SK-N-SH (cell line): ENCODE data around the gene L1TD1. TPM values are rescaled to one million over a fixed set of nuclear protein-coding genes. Genes with fewer than 3 reads are reported as not detected.

Experiments
- CTCF ChIA-PET: fragments of 300-600, 350-600 bp; formaldehyde crosslinking; extraction: SDS; loops from one replicate; lab custom pipeline; 2021; lab: Yijun Ruan, JAX
- POLR2A ChIA-PET: fragments of 350-600 bp; sonication (Branson Sonifier 250); formaldehyde crosslinking; extraction: SDS; loops from one replicate; lab custom pipeline; 2020; ENCODE audit warnings: antibody characterized with exemption, inconsistent platforms; lab: Yijun Ruan, JAX
- DNase-seq: peaks from one replicate; pipeline ENCODE4 v3.0.0; 2012
- H2AFZ ChIP-seq: fragments of 200-600 bp; sonication (generic); 2 replicates; pipeline ENCODE4 v1.8.1; 2016; ENCODE audit warnings: antibody characterized with exemption, mild to moderate bottlenecking, low read depth
- H3F3A ChIP-seq: fragments of 200-600 bp; sonication (generic); replicated peaks from 2 replicates; pipeline ENCODE3; 2016; ENCODE audit warnings: antibody characterized with exemption, mild to moderate bottlenecking; ENCODE audit not compliant: insufficient read depth
- H3K27ac ChIP-seq, 2 experiments: fragments of 200-500 bp in 1 of 2; fragments of 200-600 bp in 1 of 2; sonication (Bioruptor generic) in 1 of 2; sonication (generic), shearing (Covaris generic) in 1 of 2; 2 replicates each; pipeline versions ENCODE4 v1.5.1 to v1.6.1; 2014 to 2016; ENCODE audit warnings: low read depth in 2 of 2, inconsistent platforms in 1 of 2, low read length in 1 of 2, mild to moderate bottlenecking in 1 of 2, mixed read lengths in 1 of 2
- H3K27me3 ChIP-seq: fragments of 200-600 bp; sonication (generic), shearing (Covaris generic); 2 replicates; pipeline ENCODE4 v1.6.1; 2016; ENCODE audit warnings: mixed run types; ENCODE audit not compliant: insufficient read depth
- H3K36me3 ChIP-seq, 2 experiments: fragments of 200-500 bp in 1 of 2; fragments of 200-600 bp in 1 of 2; sonication (Bioruptor generic) in 1 of 2; sonication (generic) in 1 of 2; replicated peaks in 1 of 2; 2 replicates each; pipeline versions ENCODE3 to v1.5.1; 2014 to 2016; ENCODE audit warnings: low read length in 1 of 2, mild to moderate bottlenecking in 1 of 2; ENCODE audit not compliant: insufficient read depth in 2 of 2, control insufficient read depth in 1 of 2
- H3K4me1 ChIP-seq, 2 experiments: fragments of 200-500 bp in 1 of 2; fragments of 200-600 bp in 1 of 2; sonication (Bioruptor generic) in 1 of 2; sonication (generic), shearing (Covaris generic) in 1 of 2; 2 replicates each; pipeline versions ENCODE4 v1.5.1 to v1.6.1; 2014 to 2016; ENCODE audit warnings: low read depth in 1 of 2, low read length in 1 of 2, mixed run types in 1 of 2; ENCODE audit not compliant: insufficient read depth in 2 of 2, control insufficient read depth in 1 of 2
- H3K4me2 ChIP-seq: fragments of 200-600 bp; sonication (generic), shearing (Covaris generic); 2 replicates; pipeline ENCODE4 v1.6.1; 2017; ENCODE audit warnings: mixed run types
- H3K4me3 ChIP-seq, 2 experiments: fragments of 200-500 bp in 1 of 2; fragments of 200-600 bp in 1 of 2; sonication (Bioruptor generic) in 1 of 2; sonication (generic), shearing (Covaris generic) in 1 of 2; 2 replicates each; pipeline versions ENCODE4 v1.5.1 to v1.8.1; 2014 to 2016; ENCODE audit warnings: low read depth in 2 of 2, inconsistent platforms in 1 of 2, low read length in 1 of 2, mild to moderate bottlenecking in 1 of 2, mixed read lengths in 1 of 2, moderate library complexity in 1 of 2
- H3K79me2 ChIP-seq: fragments of 200-600 bp; sonication (generic); 2 replicates; pipeline ENCODE4 v1.8.1; 2017; ENCODE audit warnings: mild to moderate bottlenecking; ENCODE audit not compliant: insufficient read depth
- H3K9ac ChIP-seq: fragments of 200-600 bp; sonication (generic); 2 replicates; pipeline ENCODE4 v1.6.1; 2017; ENCODE audit warnings: mixed run types
- H3K9me2 ChIP-seq: fragments of 200-600 bp; sonication (generic); 2 replicates; pipeline ENCODE4 v1.6.1; 2017; ENCODE audit warnings: mixed run types
- H3K9me3 ChIP-seq: fragments of 200-600 bp; sonication (generic); 2 replicates; pipeline ENCODE4 v1.6.1; 2017; ENCODE audit warnings: mixed run types, mild to moderate bottlenecking, moderate library complexity
- H4K20me1 ChIP-seq: fragments of 200-600 bp; sonication (generic); 2 replicates; pipeline ENCODE4 v1.6.1; 2017; ENCODE audit warnings: mild to moderate bottlenecking, mixed run types; ENCODE audit not compliant: insufficient read depth
- EP300 ChIP-seq, 2 experiments: IDR thresholded peaks; 2 replicates each; pipeline versions ENCODE4 v1.4.0 to v1.6.1; 2012; ENCODE audit warnings: borderline replicate concordance in 1 of 2, low read depth in 1 of 2, low read length in 1 of 2
- EZH2phosphoT487 ChIP-seq: fragments of 200-600 bp; sonication (generic); IDR thresholded peaks from 2 replicates; pipeline ENCODE4 v1.6.1; 2017; ENCODE audit warnings: low read depth, mixed run types, mild to moderate bottlenecking, antibody characterized with exemption, moderate library complexity, borderline replicate concordance
- FOXJ3 ChIP-seq: sonication (generic); formaldehyde crosslinking; IDR thresholded peaks from 2 replicates; pipeline ENCODE4 v1.5.1; 2020; ENCODE audit warnings: mild to moderate bottlenecking, missing genetic modification reagents
- FOXM1 ChIP-seq: IDR thresholded peaks from 2 replicates; pipeline ENCODE4 v1.4.0; 2012; ENCODE audit warnings: low read depth, mild to moderate bottlenecking
- GABPA ChIP-seq: IDR thresholded peaks from 2 replicates; pipeline ENCODE4 v1.4.0; 2012; ENCODE audit warnings: low read depth, mild to moderate bottlenecking
- POLR2AphosphoS5 ChIP-seq: IDR thresholded peaks from 2 replicates; pipeline ENCODE4 v1.6.1; 2012; ENCODE audit warnings: low read depth, low read length
- RCOR1 ChIP-seq: fragments of 150-350 bp; IDR thresholded peaks from 2 replicates; pipeline ENCODE4 v1.6.1; 2017; ENCODE audit warnings: antibody characterized with exemption, low read length
- SIN3A ChIP-seq: IDR thresholded peaks from 2 replicates; pipeline ENCODE4 v1.6.1; 2012; ENCODE audit warnings: low read depth, mild to moderate bottlenecking, low read length, moderate library complexity, borderline replicate concordance
- SMC3 ChIP-seq: IDR thresholded peaks from 2 replicates; pipeline ENCODE4 v1.6.1; 2012; ENCODE audit warnings: low read depth, low read length, improper control_type of control experiment
- TEAD4 ChIP-seq: IDR thresholded peaks from 2 replicates; pipeline ENCODE4 v1.4.0; 2012; ENCODE audit warnings: mild to moderate bottlenecking, borderline replicate concordance; ENCODE audit not compliant: insufficient read depth
- WGBS: methylation state at CpG from one replicate; pipeline ENCODE4 v1.1.6; 2017; ENCODE audit warnings: low lambda C conversion rate; 5-methylcytosine and 5-hydroxymethylcytosine counted together
- polyA plus RNA-seq, 3 experiments: library from polyadenylated mRNA; depleted of rRNA; stranded (reverse); fragments of >200 nt; gene quantifications; 2 replicates each; pipeline ENCODE4 v1.2.3, GENCODE V29; 2012
- TF ChIP-seq, protein P1 (sequence below): fragments of 150-350 bp; IDR thresholded peaks from 2 replicates; pipeline ENCODE4 v1.6.1; 2016; ENCODE audit warnings: mild to moderate bottlenecking, low read depth, low read length
- TF ChIP-seq, protein P2 (sequence below): IDR thresholded peaks from 2 replicates; pipeline ENCODE4 v1.4.0; 2012; ENCODE audit warnings: low read depth

L1TD1 gene, protein sequence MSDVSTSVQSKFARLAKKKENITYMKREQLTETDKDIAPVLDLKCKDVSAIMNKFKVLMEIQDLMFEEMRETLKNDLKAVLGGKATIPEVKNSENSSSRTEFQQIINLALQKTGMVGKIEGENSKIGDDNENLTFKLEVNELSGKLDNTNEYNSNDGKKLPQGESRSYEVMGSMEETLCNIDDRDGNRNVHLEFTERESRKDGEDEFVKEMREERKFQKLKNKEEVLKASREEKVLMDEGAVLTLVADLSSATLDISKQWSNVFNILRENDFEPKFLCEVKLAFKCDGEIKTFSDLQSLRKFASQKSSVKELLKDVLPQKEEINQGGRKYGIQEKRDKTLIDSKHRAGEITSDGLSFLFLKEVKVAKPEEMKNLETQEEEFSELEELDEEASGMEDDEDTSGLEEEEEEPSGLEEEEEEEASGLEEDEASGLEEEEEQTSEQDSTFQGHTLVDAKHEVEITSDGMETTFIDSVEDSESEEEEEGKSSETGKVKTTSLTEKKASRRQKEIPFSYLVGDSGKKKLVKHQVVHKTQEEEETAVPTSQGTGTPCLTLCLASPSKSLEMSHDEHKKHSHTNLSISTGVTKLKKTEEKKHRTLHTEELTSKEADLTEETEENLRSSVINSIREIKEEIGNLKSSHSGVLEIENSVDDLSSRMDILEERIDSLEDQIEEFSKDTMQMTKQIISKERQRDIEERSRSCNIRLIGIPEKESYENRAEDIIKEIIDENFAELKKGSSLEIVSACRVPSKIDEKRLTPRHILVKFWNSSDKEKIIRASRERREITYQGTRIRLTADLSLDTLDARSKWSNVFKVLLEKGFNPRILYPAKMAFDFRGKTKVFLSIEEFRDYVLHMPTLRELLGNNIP
- not detected in 2 replicates for polyA plus RNA-seq (2012; rRNA removed)
- not detected in 2 replicates for polyA plus RNA-seq (2012; cell fraction: cytosol; rRNA removed)
- polyA plus RNA-seq (2012; cell fraction: nucleus; rRNA removed), result not detected in 2 replicates

DNA sequence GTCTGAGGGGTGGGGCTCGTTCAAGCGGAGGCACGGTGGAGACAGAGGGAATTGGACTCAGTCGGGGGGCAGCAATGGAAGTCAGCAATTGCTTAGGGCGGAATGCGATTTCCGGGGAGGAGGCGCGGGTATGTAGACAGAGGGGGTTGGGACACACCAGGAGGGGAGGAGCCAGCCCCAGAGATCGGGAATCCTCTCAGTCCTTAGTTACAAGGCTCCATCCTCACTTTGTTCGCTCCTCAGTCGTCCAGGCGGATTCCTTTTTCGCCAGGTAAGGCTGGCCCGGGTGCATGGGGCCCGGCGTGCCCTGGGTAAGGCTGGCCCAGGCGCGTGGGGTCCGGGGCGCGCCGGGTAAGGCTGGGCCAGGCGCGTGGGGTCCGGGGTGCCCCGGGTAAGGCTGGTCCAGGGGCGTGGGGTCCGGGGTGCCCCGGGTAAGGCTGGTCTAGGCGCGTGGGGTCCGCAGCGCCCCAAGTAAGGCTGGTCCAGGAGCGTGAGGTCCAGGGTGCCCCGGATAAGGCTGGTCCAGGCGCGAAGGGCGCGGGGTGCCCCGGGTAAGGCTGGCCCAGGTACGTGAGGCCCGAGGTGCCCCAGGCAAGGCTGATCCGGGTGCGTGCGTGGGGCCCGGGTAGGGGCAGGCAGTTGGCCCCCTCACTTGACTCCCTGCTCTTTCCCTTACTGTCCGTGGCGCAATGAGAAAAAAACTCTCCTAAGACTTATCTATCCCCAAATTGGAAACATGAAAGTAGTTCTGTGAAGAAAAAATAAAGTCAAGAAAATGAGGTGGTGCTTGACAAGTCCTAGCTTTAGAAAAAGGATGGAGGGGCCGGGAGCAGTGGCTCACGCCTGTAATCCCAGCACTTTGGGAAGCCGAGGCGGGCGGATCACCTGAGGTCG is at the start of gene L1TD1:
L1TD1 (plus strand) TSS at position 199 of the 894 bp plus-strand sequence. CDS start 11,780 bp downstream, outside the sequence.
- Histone ChIP-seq H3K4me2 (no peak within 1 kb of the TSS), H3K79me2 (no peaks in the 10 kb centered on the region), H4K20me1 (no peaks in the 10 kb centered on the region)
- POLR2A ChIA-PET, result no interaction called here
- TF ChIP-seq, protein P1, sequence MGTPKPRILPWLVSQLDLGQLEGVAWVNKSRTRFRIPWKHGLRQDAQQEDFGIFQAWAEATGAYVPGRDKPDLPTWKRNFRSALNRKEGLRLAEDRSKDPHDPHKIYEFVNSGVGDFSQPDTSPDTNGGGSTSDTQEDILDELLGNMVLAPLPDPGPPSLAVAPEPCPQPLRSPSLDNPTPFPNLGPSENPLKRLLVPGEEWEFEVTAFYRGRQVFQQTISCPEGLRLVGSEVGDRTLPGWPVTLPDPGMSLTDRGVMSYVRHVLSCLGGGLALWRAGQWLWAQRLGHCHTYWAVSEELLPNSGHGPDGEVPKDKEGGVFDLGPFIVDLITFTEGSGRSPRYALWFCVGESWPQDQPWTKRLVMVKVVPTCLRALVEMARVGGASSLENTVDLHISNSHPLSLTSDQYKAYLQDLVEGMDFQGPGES, result no peak
- TF ChIP-seq SIN3A (no peak), SMC3 (no peak), RCOR1 (no peak), FOXM1 (no peak), GABPA (no peak), TEAD4 (no peak), EP300 (IDR thresholded peaks at IDR 0.05; ENCODE audit: borderline replicate concordance in 1 of 2, low read depth in 1 of 2, low read length in 1 of 2) (no peak)
- TF ChIP-seq, protein P2, sequence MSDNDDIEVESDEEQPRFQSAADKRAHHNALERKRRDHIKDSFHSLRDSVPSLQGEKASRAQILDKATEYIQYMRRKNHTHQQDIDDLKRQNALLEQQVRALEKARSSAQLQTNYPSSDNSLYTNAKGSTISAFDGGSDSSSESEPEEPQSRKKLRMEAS, result no peak
- TF ChIP-seq, all 33 proteins: peak for 0
- Histone ChIP-seq H3K4me1 (no peaks in the 10 kb centered on the region), H3K36me3 (no peaks in the 10 kb centered on the region), H2AFZ (no peak within 1 kb of the TSS), H3K9ac (no peak within 1 kb of the TSS), H3F3A (no peaks in the 10 kb centered on the region), H3K4me3 (no peak within 1 kb of the TSS), H3K9me2 (no peaks in the 10 kb centered on the region), H3K9me3 (no peaks in the 10 kb centered on the region), H3K27ac (no peak within 1 kb of the TSS), H3K27me3 (no peaks in the 10 kb centered on the region)
- CTCF ChIA-PET, result no interaction called here
- 85% methylated on average over 38 of the region's 55 CpGs for WGBS
- DNase-seq, result peak; percentile 25

DNA sequence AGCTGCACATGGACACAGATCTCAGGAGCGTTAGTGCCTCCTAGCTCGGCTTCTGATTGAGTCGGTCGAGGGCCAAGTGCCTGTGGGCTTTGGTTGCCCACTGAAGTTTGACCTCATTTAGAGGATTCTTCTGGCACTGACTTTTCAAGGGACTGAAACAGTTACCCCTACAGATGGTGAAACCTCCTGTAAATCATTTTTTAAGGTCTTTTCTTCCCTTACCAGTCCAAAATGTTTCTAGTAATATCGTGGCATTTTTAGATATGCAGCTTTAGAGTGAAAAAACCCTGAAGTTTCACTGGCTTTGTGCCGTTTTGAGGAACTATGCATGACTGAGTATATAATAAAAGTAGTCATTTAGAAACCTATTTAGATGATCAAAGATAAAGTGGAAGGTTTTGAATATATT is 34.7 kb upstream of the L1TD1 start:
- Histone ChIP-seq H3K36me3 (no peaks in the 10 kb centered on the region), H4K20me1 (no peaks in the 10 kb centered on the region), H3K9me2 (no peaks in the 10 kb centered on the region), H3F3A (no peaks in the 10 kb centered on the region), H3K9ac (no peak overlapping the region), H3K27ac (no peak overlapping the region), H3K9me3 (no peaks in the 10 kb centered on the region), H3K4me2 (no peak overlapping the region), H3K79me2 (no peaks in the 10 kb centered on the region), H3K27me3 (no peaks in the 10 kb centered on the region), H3K4me1 (no peaks in the 10 kb centered on the region), H2AFZ (no peak overlapping the region), H3K4me3 (no peak overlapping the region)
- ChIA-PET POLR2A (no interaction called here), CTCF (interaction anchor here (0.6 to 2.7 kb wide), 6 partner anchors 13 to 254 kb away, joined by 3 to 14 read pairs (median 4); no protein-coding TSS in a partner anchor)
- DNase-seq, result no peak
- WGBS, result 80% methylated on average over 6 of the region's 6 CpGs
- TF ChIP-seq, protein P2, result no peak
- TF ChIP-seq EZH2phosphoT487, result no peak
- TF ChIP-seq SMC3, result no peak
- TF ChIP-seq FOXJ3 (CRISPR knock-in tag), result no peak
- no peak for TF ChIP-seq GABPA
- TF ChIP-seq POLR2AphosphoS5, result no peak
